ENCODE data around the gene GPR180.

The GPR180 gene

GRCh38 chr13:94601446-94602431, at the start of gene GPR180:
TSS of gene GPR180 (plus strand) at chr13:94601857. CDS start at chr13:94601928, 71 bp downstream.
- DNase-seq = peak; percentile 35 to 99 (median 90)

- DNase-seq = no peak
Measured at GRCh38 chr13:94552095-94552494, 49.6 kb upstream of the GPR180 start.

- no peak for DNase-seq
Measured at GRCh38 chr13:94553766-94554165, 47.9 kb upstream of the GPR180 start.

GRCh38 chr13:94556041-94556440, 45.6 kb upstream of the GPR180 start:
- no peak for DNase-seq

- no peak for DNase-seq
Measured at GRCh38 chr13:94556621-94557020, 45.0 kb upstream of the GPR180 start.

GRCh38 chr13:94557684-94558235, 43.9 kb upstream of the GPR180 start:
- DNase-seq = no peak

GRCh38 chr13:94558716-94559115, 42.9 kb upstream of the GPR180 start:
- no peak for DNase-seq

- no peak for DNase-seq
Measured at GRCh38 chr13:94559222-94559795, 42.3 kb upstream of the GPR180 start.

GRCh38 chr13:94560116-94560515, 41.5 kb upstream of the GPR180 start:
- no peak for DNase-seq

- no peak for DNase-seq
Measured at GRCh38 chr13:94561126-94561525, 40.5 kb upstream of the GPR180 start.

- no peak for DNase-seq
Measured at GRCh38 chr13:94567581-94567980, 34.1 kb upstream of the GPR180 start.

GRCh38 chr13:94568443-94568842, 33.2 kb upstream of the GPR180 start:
- no peak for DNase-seq

GRCh38 chr13:94569615-94570014, 32.0 kb upstream of the GPR180 start:
- DNase-seq = no peak

GRCh38 chr13:94579063-94579462, 22.6 kb upstream of the GPR180 start:
- no peak for DNase-seq

- DNase-seq = no peak
Measured at GRCh38 chr13:94583926-94584325, 17.7 kb upstream of the GPR180 start.

GRCh38 chr13:94585543-94586101, 16.0 kb upstream of the GPR180 start:
- no peak for DNase-seq

GRCh38 chr13:94586371-94586770, 15.3 kb upstream of the GPR180 start:
- DNase-seq = no peak

GRCh38 chr13:94588541-94588940, 13.1 kb upstream of the GPR180 start:
- DNase-seq = no peak

GRCh38 chr13:94590744-94591143, 10.9 kb upstream of the GPR180 start:
- no peak for DNase-seq

- peak in 6 of 14 donors; percentile 42 to 56 (median 52) for DNase-seq
Measured at GRCh38 chr13:94595001-94595949, 6.4 kb upstream of the GPR180 start.

GRCh38 chr13:94595950-94596574, 5.6 kb upstream of the GPR180 start, which contains the start of gene TGDS:
TSS of gene TGDS (minus strand) at chr13:94596152. CDS start at chr13:94596136, 16 bp downstream.
- peak; percentile 22 to 88 (median 80) for DNase-seq
